Fibroblast of mammary gland (primary cell): ENCODE results near the gene DNAJC4.
A peak's percentile ranks its signal among the peaks of the same experiment; 100 is the strongest.

ENCODE experiments used
- DNase-seq: peaks from one replicate; pipeline ENCODE4 v3.0.0-alpha.2; 2010; ENCODE audit warnings: low read depth
- H3K4me3 ChIP-seq: 2 replicates; pipeline ENCODE4 v1.5.1; 2011; ENCODE audit warnings: low read depth, mild to moderate bottlenecking, low read length, moderate library complexity; ENCODE audit not compliant: control insufficient read depth
- TF ChIP-seq, protein P1 (sequence below): conservative IDR thresholded peaks from 2 replicates; pipeline ENCODE4 v1.5.1; 2011; ENCODE audit warnings: low read depth, low read length, inconsistent platforms; ENCODE audit not compliant: control insufficient read depth, insufficient read depth

Gene DNAJC4

GRCh38 chr11:64203421-64204079, 26.8 kb upstream of the DNAJC4 start:
- TF ChIP-seq, protein P1, sequence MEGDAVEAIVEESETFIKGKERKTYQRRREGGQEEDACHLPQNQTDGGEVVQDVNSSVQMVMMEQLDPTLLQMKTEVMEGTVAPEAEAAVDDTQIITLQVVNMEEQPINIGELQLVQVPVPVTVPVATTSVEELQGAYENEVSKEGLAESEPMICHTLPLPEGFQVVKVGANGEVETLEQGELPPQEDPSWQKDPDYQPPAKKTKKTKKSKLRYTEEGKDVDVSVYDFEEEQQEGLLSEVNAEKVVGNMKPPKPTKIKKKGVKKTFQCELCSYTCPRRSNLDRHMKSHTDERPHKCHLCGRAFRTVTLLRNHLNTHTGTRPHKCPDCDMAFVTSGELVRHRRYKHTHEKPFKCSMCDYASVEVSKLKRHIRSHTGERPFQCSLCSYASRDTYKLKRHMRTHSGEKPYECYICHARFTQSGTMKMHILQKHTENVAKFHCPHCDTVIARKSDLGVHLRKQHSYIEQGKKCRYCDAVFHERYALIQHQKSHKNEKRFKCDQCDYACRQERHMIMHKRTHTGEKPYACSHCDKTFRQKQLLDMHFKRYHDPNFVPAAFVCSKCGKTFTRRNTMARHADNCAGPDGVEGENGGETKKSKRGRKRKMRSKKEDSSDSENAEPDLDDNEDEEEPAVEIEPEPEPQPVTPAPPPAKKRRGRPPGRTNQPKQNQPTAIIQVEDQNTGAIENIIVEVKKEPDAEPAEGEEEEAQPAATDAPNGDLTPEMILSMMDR, result no peak
- no peak overlapping the region for H3K4me3 ChIP-seq
- DNase-seq, result no peak

DNA sequence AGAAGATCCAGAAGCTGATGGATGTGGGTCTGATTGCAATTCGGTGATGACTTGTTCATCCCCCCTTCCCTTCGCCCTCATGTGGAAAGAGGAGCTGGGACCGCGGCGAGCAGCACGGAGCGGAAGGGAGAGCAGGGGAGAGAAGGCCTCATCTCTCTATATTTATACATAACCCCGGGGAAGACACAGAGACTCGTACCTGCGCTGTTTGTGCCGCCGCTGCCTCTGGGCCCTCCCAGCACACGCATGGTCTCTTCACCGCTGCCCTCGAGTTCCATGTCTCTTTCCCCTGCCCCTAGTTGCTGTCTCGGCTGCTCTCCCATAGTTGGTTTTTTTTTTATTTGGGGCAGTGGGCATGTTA, 26.3 kb upstream of the DNAJC4 start:
- H3K4me3 ChIP-seq, result no peak overlapping the region
- no peak for DNase-seq
- TF ChIP-seq, protein P1, result no peak

GRCh38 chr11:64204464-64204989, 25.8 kb upstream of the DNAJC4 start:
- TF ChIP-seq, protein P1, result peak; percentile 67
- peak; percentile 98 for DNase-seq
- no peak overlapping the region for H3K4me3 ChIP-seq

GRCh38 chr11:64206457-64207255, 23.7 kb upstream of the DNAJC4 start, which contains the start of gene FERMT3:
TSS of gene FERMT3 (plus strand) at chr11:64206721. CDS start at chr11:64207365, 644 bp downstream.
- DNase-seq, result no peak
- H3K4me3 ChIP-seq, result no peak within 1 kb of the TSS
- TF ChIP-seq, protein P1, result no peak

DNA sequence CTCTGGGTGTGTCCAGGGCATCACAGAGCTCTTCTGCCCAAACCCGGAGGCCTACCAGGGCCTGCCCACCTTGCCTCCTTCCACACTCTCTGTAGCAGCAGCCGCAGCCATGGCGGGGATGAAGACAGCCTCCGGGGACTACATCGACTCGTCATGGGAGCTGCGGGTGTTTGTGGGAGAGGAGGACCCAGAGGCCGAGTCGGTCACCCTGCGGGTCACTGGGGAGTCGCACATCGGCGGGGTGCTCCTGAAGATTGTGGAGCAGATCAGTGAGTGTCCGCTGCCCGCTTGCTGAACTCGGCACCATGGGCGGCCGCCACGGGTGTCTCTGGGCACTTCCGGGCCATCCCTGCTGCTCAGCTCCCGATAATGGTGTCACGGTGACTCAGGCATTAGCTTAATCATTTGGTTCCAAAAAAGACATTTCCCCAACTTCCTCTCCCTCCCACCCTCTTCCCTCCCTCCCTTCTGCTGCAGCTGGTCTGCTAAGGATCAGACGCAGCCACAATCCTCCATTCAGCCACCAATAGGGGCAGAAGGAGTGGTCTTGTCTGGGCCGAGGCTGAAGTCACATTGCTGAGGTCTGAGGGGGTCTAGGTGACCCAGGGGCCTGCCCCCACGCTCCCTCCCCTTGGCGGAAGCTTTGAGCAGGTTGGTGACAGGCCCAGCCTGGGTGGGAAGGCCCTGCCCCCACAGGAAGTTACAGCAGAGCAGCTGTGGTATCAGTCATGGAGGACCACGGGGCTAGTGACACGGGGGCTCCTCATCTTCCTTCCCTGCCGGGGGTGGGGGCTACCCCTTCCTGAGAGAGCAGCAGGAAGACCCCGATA, 22.9 kb upstream of the DNAJC4 start:
- peak; percentile 82 for DNase-seq
- TF ChIP-seq, protein P1, result no peak
- no peak overlapping the region for H3K4me3 ChIP-seq

- no peak for DNase-seq
- no peak overlapping the region for H3K4me3 ChIP-seq
- TF ChIP-seq, protein P1, result no peak
Observed at GRCh38 chr11:64208086-64208795, 22.1 kb upstream of the DNAJC4 start.
